ENCODE results near the gene FOXD1. TPM values are rescaled to one million over a fixed set of nuclear protein-coding genes. Genes with fewer than 3 reads are reported as not detected.

FOXD1 gene
- total RNA-seq, 2 donors from 2014 or later: 0.17 to 0.24 TPM

DNA sequence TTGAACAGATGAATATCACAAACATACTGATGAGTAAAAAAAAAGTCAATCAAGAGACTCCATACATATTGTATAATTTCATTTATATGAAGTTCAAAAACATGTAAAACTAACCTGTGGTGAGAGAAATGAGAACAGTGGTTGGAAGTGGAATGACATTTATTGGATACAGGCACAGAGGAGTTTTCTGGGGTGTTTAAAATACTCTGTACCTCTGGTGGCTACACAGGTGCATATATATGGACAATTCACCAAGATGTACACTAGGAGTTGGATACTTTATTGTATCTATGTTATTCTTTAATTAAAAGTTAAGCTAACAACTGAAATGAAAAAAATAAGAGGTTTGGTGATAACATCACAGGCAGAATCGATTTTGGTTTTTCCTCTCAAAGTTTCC, 14.1 kb downstream of the FOXD1 start:
- intact Hi-C loops (cut with DNase I): no loop called here

DNA sequence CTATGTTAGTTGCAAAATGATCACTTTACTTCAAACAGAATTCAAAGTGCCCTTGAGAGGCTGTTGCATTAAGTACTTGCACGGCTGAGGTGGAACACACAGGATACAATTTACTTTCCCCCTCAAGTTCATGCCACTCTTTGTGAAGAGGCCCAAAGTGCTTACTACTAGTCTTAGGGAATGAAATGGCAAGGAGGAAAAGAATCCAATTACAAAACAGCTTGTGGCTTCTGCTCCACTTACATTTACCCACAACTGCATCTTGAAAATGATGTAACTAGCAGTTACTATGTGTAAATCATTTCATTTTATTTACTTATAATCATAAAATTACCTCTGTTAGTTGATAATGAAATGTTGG, 14.6 kb downstream of the FOXD1 start:
- TF ChIP-seq, protein P1, sequence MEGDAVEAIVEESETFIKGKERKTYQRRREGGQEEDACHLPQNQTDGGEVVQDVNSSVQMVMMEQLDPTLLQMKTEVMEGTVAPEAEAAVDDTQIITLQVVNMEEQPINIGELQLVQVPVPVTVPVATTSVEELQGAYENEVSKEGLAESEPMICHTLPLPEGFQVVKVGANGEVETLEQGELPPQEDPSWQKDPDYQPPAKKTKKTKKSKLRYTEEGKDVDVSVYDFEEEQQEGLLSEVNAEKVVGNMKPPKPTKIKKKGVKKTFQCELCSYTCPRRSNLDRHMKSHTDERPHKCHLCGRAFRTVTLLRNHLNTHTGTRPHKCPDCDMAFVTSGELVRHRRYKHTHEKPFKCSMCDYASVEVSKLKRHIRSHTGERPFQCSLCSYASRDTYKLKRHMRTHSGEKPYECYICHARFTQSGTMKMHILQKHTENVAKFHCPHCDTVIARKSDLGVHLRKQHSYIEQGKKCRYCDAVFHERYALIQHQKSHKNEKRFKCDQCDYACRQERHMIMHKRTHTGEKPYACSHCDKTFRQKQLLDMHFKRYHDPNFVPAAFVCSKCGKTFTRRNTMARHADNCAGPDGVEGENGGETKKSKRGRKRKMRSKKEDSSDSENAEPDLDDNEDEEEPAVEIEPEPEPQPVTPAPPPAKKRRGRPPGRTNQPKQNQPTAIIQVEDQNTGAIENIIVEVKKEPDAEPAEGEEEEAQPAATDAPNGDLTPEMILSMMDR (IDR thresholded peaks at IDR 0.05): no peak
- intact Hi-C loops (cut with DNase I): no loop called here
- Histone ChIP-seq H3K4me3 (no peak overlapping the region), H3K36me3 (no peaks in the 10 kb centered on the region), H3K27me3 (peaks cover 62% of the 10 kb centered on the region), H3K27ac (no peak overlapping the region), H3K9me3 (no peaks in the 10 kb centered on the region), H3K9ac (ENCODE audit: low read depth in 2 of 2, low read length in 2 of 2) (no peak overlapping the region), H3K4me1 (peaks cover 10% of the 10 kb centered on the region)
- no peak for DNase-seq

More for the DNA sequence above, 14.1 kb downstream of the FOXD1 start:
- no peak overlapping the region for H3K4me3 ChIP-seq
- no peaks in the 10 kb centered on the region for H3K36me3 ChIP-seq
- TF ChIP-seq, protein P1 (IDR thresholded peaks at IDR 0.05): no peak
- no peaks in the 10 kb centered on the region for H3K9me3 ChIP-seq
- no peak overlapping the region for H3K9ac ChIP-seq (ENCODE audit: low read depth in 2 of 2, low read length in 2 of 2)
- no peak overlapping the region for H3K27ac ChIP-seq
- DNase-seq: no peak
- H3K27me3 ChIP-seq: peaks cover 67% of the 10 kb centered on the region
- H3K4me1 ChIP-seq: peaks cover 10% of the 10 kb centered on the region

DNA sequence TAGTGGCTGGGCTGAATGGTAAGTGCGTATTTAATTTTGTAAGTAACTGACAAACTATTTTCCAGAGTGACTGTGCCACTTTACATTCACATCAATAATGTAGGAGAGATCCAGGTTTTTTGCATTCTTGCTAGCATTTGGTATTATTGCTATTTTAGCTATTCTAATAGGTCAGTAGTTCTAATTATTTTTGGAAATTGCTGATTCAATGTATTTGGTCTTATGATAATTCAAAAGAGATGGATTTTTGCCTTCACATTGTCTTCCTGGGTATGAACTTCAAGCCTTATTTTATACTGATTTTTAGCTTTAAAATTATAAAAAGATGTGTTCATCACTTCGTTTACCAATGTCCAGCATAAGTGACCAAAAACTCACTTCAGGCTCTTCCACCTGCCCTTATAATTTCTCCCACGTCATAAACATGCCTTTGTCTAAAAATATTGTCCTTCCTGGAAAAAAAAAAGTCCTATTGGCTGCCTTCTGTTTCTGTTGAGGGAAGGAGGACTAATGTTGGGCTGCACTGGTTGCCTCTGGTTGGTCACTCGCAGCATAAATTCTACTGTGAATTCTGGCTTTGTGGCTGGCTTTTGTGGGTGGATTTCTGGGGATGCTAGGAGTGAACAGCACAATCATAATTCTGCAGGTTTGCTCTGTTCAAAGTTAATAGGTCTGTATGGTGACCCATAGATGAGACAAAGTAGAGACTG, 15.2 kb downstream of the FOXD1 start:
- no peak for DNase-seq
- TF ChIP-seq, protein P1 (IDR thresholded peaks at IDR 0.05): no peak
- no peak overlapping the region for H3K27ac ChIP-seq
- intact Hi-C loops (cut with DNase I): no loop called here
- H3K4me3 ChIP-seq: no peak overlapping the region
- peaks cover 58% of the 10 kb centered on the region for H3K27me3 ChIP-seq
- H3K9ac ChIP-seq (ENCODE audit: low read depth in 2 of 2, low read length in 2 of 2): no peak overlapping the region
- peaks cover 10% of the 10 kb centered on the region for H3K4me1 ChIP-seq
- no peaks in the 10 kb centered on the region for H3K36me3 ChIP-seq
- no peaks in the 10 kb centered on the region for H3K9me3 ChIP-seq

DNA sequence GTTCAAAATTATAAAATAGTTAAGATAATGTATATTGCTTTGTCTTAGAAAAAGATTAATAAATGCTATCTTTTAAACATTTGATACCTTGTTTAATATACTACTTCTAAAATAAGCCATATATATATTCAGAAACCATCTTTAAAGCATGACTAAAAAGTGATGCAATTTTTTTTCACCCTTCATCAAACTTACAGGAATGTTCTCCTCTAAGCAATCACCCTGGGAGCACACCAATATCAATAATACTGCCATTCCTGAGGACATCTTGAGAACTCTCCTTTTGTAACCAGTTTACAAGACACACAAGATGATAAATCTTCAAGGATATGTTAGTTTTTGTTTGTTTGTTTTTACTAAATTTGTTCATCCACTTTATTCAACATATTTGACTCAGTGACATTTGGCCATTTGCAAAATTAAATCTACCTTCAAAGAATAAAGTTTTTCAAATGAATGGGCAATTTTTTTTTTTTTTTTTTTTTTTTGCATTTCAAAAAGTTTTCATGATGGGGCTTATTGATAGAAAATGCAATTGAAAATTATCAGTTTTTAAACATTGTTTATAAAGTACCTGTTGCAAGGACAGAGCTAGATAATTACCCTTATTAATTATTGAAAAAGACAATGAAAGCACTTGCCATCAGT, 17.2 kb downstream of the FOXD1 start:
- H3K9ac ChIP-seq (ENCODE audit: low read depth in 2 of 2, low read length in 2 of 2): no peak overlapping the region

DNA sequence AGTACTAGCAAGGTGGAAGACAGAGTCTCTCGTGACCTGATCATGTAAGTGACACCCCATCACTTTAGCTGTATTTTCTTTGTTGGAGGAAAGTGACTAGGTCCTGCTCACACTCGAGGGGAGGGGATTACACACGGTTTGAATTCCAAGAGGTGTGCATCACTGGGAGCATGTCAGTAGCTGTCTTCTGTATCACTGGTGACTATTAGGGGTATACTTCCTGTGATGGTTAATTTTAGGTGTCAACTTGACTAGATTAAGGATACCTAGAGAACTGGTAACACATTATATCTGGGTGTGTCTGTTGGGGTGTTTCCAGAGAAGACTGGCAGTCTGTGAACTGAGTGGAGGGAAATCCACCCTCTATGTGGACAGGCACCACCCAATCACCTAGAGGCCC, 22.5 kb downstream of the FOXD1 start:
- DNase-seq: no peak
- H3K9me3 ChIP-seq: no peaks in the 10 kb centered on the region
- peaks cover 22% of the 10 kb centered on the region for H3K27me3 ChIP-seq
- no peak overlapping the region for H3K27ac ChIP-seq
- intact Hi-C loops (cut with DNase I): no loop called here
- no peak overlapping the region for H3K4me3 ChIP-seq
- no peaks in the 10 kb centered on the region for H3K4me1 ChIP-seq
- TF ChIP-seq, protein P1 (IDR thresholded peaks at IDR 0.05): no peak
- H3K9ac ChIP-seq (ENCODE audit: low read depth in 2 of 2, low read length in 2 of 2): no peak overlapping the region
- no peaks in the 10 kb centered on the region for H3K36me3 ChIP-seq

More for the DNA sequence above, 17.2 kb downstream of the FOXD1 start:
- TF ChIP-seq, protein P1 (IDR thresholded peaks at IDR 0.05): no peak
- Histone ChIP-seq H3K4me1 (peaks cover under 1% of the 10 kb centered on the region), H3K36me3 (no peaks in the 10 kb centered on the region), H3K4me3 (no peak overlapping the region), H3K9me3 (no peaks in the 10 kb centered on the region), H3K27me3 (peaks cover 38% of the 10 kb centered on the region), H3K27ac (no peak overlapping the region)
- DNase-seq: no peak
- intact Hi-C loops (cut with DNase I): no loop called here
